Fibroblast of lung (primary cell): ENCODE measurements around the gene PDK3. TPM values are rescaled to one million over a fixed set of nuclear protein-coding genes. Genes with fewer than 3 reads are reported as not detected.

ENCODE experiments used
- DNase-seq, 2 donors: peaks; one replicate each; pipeline versions ENCODE4 v3.0.0 to v3.0.0-alpha.2; 2010; ENCODE audit warnings: low read depth in 2 of 2
- H2AFZ ChIP-seq: 2 replicates; pipeline ENCODE4 v1.5.1; 2012; ENCODE audit warnings: low read length, control low read depth, inconsistent platforms
- H3K27ac ChIP-seq: 2 replicates; pipeline ENCODE4 v1.5.1; 2011; ENCODE audit warnings: low read length, control low read depth; ENCODE audit not compliant: insufficient read depth
- H3K27me3 ChIP-seq: 2 replicates; pipeline ENCODE4 v1.5.1; 2011; ENCODE audit warnings: mild to moderate bottlenecking, low read length; ENCODE audit not compliant: control insufficient read depth, insufficient read depth
- H3K36me3 ChIP-seq: 2 replicates; pipeline ENCODE4 v1.5.1; 2011; ENCODE audit warnings: low read length; ENCODE audit not compliant: control insufficient read depth, insufficient read depth
- H3K4me1 ChIP-seq: 2 replicates; pipeline ENCODE4 v1.5.1; 2011; ENCODE audit warnings: low read length; ENCODE audit not compliant: control insufficient read depth, insufficient read depth; ENCODE audit errors: extremely low read depth
- H3K4me2 ChIP-seq: 2 replicates; pipeline ENCODE4 v1.5.1; 2011; ENCODE audit warnings: low read length, control low read depth; ENCODE audit not compliant: insufficient read depth; ENCODE audit errors: extremely low read depth
- H3K4me3 ChIP-seq, 4 experiments: fragments of 200-600 bp in 1 of 4; sonication (generic) in 1 of 4; replicated peaks in 1 of 4; 2 replicates each; pipeline ENCODE4 v1.5.1; 2011 to 2016; ENCODE audit warnings: low read length in 4 of 4, low read depth in 3 of 4, mild to moderate bottlenecking in 3 of 4, control low read depth in 2 of 4, inconsistent platforms in 1 of 4, mixed read lengths in 1 of 4; ENCODE audit not compliant: insufficient read depth in 1 of 4; ENCODE audit errors: control extremely low read depth in 1 of 4
- H3K79me2 ChIP-seq: 2 replicates; pipeline ENCODE4 v1.5.1; 2012; ENCODE audit warnings: mild to moderate bottlenecking, low read length, inconsistent platforms; ENCODE audit not compliant: control insufficient read depth, insufficient read depth
- H3K9ac ChIP-seq: 2 replicates; pipeline ENCODE4 v1.5.1; 2011; ENCODE audit warnings: mild to moderate bottlenecking, low read length, control low read depth; ENCODE audit not compliant: insufficient read depth
- H3K9me3 ChIP-seq: 2 replicates; pipeline ENCODE4 v1.5.1; 2012; ENCODE audit warnings: low read depth, low read length; ENCODE audit not compliant: control insufficient read depth, insufficient read depth
- H4K20me1 ChIP-seq: 2 replicates; pipeline ENCODE4 v1.5.1; 2011; ENCODE audit warnings: low read length; ENCODE audit not compliant: control insufficient read depth, insufficient read depth; ENCODE audit errors: extremely low read depth
- CTCF ChIP-seq, 2 donors: IDR thresholded peaks in 1 of 2; conservative IDR thresholded peaks in 1 of 2; 1 replicate in 1 of 2; 2 replicates in 1 of 2; pipeline ENCODE4 v1.5.1; 2011 to 2012; ENCODE audit warnings: low read length in 2 of 2, control low read depth in 1 of 2, inconsistent platforms in 1 of 2, low read depth in 1 of 2, mild to moderate bottlenecking in 1 of 2
- EZH2 ChIP-seq: IDR thresholded peaks from 2 replicates; pipeline ENCODE4 v1.5.1; 2012; ENCODE audit warnings: low read length, control low read depth, mild to moderate bottlenecking; ENCODE audit errors: missing control alignments
- polyA plus RNA-seq, 2 donors: library from polyadenylated mRNA; depleted of rRNA in 1 of 2; stranded (reverse) in 1 of 2; unstranded in 1 of 2; fragments of >200 nt; gene quantifications; 2 replicates each; pipeline ENCODE4 v1.2.1, GENCODE V29; 2011 to 2012; ENCODE audit warnings: missing spikeins in 1 of 2
- total RNA-seq: library from RNA; depleted of rRNA; stranded (reverse); fragments of >200 nt; gene quantifications from 2 replicates; pipeline ENCODE4 v1.2.1, GENCODE V29; 2014

The PDK3 gene
- total and polyA plus RNA-seq, 2 donors (not counting 1 experiment from before 2014, with no cell fraction given): 2.8 to 4.2 TPM

DNA sequence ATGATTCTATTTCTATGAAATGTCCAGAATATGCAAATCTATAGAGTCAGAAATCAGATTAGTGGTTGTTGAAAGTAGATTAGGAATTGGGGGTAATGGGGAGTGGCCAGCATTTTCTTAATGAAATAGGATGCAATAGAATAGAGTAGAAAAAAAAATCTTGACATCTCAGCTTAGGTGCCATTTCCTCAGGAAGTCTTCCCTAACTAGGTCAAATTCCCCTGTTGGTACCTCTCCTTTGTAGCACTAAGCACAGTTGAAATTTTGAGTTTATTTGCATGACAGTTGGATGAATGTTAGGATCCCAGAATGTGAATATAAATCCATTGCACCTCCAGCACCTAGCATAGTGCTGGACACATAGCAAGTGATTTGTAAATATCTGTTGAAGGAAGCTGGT, 30.0 kb upstream of the PDK3 start:
- Histone ChIP-seq H4K20me1 (no peaks in the 10 kb centered on the region), H3K27me3 (no peaks in the 10 kb centered on the region), H3K9ac (no peak overlapping the region), H3K4me2 (no peak overlapping the region), H3K36me3 (no peaks in the 10 kb centered on the region), H3K4me1 (no peaks in the 10 kb centered on the region), H3K27ac (no peak overlapping the region), H3K79me2 (no peaks in the 10 kb centered on the region), H2AFZ (no peak overlapping the region), H3K4me3 (no peak overlapping the region), H3K9me3 (no peaks in the 10 kb centered on the region)
- TF ChIP-seq CTCF (conservative IDR thresholded peaks at IDR 0.05 in 1 of 2, IDR thresholded peaks at IDR 0.05 in 1 of 2; ENCODE audit: low read depth in 1 of 2, low read length in 2 of 2) (no peak), EZH2 (no peak)
- DNase-seq: no peak

- Histone ChIP-seq H3K27ac (no peak overlapping the region), H3K4me2 (no peak overlapping the region), H2AFZ (no peak overlapping the region), H3K9ac (no peak overlapping the region), H4K20me1 (no peaks in the 10 kb centered on the region), H3K79me2 (no peaks in the 10 kb centered on the region), H3K36me3 (no peaks in the 10 kb centered on the region), H3K4me3 (no peak overlapping the region), H3K27me3 (peaks cover 2% of the 10 kb centered on the region), H3K9me3 (no peaks in the 10 kb centered on the region), H3K4me1 (no peaks in the 10 kb centered on the region)
- no peak for TF ChIP-seq EZH2
- no peak for TF ChIP-seq CTCF (conservative IDR thresholded peaks at IDR 0.05 in 1 of 2, IDR thresholded peaks at IDR 0.05 in 1 of 2; ENCODE audit: low read depth in 1 of 2, low read length in 2 of 2)
- DNase-seq: no peak
Measured at GRCh38 chrX:24443918-24444317, 21.2 kb upstream of the PDK3 start.

DNA sequence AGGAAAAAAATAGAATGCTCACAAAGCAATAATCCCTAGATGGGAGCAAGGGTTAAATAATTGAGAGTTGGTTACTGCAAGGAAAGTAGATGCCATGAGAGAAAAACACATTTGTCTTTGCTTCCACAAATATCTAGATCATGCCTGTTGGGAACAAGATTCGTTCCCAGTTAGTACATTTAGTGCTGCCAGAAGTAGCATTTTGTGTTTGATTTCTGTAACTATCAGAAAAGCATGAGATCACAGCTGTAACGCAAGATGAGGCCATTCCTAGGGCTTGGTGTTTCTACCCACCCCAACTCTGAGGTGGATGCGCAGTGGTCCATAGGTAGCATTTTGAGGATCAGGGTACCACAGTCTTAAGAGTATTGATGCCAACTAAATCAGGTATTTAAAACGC, 20.4 kb upstream of the PDK3 start:
- no peak for TF ChIP-seq EZH2
- TF ChIP-seq CTCF (conservative IDR thresholded peaks at IDR 0.05 in 1 of 2, IDR thresholded peaks at IDR 0.05 in 1 of 2; ENCODE audit: low read depth in 1 of 2, low read length in 2 of 2): no peak
- Histone ChIP-seq H3K9me3 (no peaks in the 10 kb centered on the region), H3K79me2 (no peaks in the 10 kb centered on the region), H3K27ac (no peak overlapping the region), H3K4me2 (no peak overlapping the region), H3K9ac (no peak overlapping the region), H3K4me3 (no peak overlapping the region), H3K27me3 (peaks cover 2% of the 10 kb centered on the region), H3K36me3 (no peaks in the 10 kb centered on the region), H3K4me1 (no peaks in the 10 kb centered on the region), H4K20me1 (no peaks in the 10 kb centered on the region), H2AFZ (no peak overlapping the region)
- no peak for DNase-seq
